ENCODE measurements around the gene ZNF384. TPM values are rescaled to one million over a fixed set of nuclear protein-coding genes. Genes with fewer than 3 reads are reported as not detected.
A peak's percentile ranks its signal among the peaks of the same experiment; 100 is the strongest.

Gene ZNF384
- total and polyA plus RNA-seq, 9 donors = 18.2 to 57.9 (median 48.1) TPM

GRCh38 chr12:6699989-6700645, 10.9 kb upstream of the ZNF384 start:
- DNase-seq = no peak
- H3K36me3 ChIP-seq (ENCODE audit: control insufficient read depth, insufficient read depth, low read length) = no peaks in the 10 kb centered on the region
- WGBS (ENCODE audit: insufficient coverage) = 1% methylated on average over 39 of the region's 65 CpGs
- no peaks in the 10 kb centered on the region for H3K9me3 ChIP-seq (replicated peaks; ENCODE audit: control insufficient read depth, low read depth, low read length)
- H3K27me3 ChIP-seq (ENCODE audit: control insufficient read depth, insufficient read depth, low read length) = peaks cover 52% of the 10 kb centered on the region
- peaks cover 10% of the 10 kb centered on the region for H3K4me1 ChIP-seq (ENCODE audit: control insufficient read depth, insufficient read depth, low read length)
- no peak overlapping the region for H3K27ac ChIP-seq (ENCODE audit: low read length)
- H3K4me3 ChIP-seq (ENCODE audit: low read length) = peak overlapping the region; percentile 50

DNA sequence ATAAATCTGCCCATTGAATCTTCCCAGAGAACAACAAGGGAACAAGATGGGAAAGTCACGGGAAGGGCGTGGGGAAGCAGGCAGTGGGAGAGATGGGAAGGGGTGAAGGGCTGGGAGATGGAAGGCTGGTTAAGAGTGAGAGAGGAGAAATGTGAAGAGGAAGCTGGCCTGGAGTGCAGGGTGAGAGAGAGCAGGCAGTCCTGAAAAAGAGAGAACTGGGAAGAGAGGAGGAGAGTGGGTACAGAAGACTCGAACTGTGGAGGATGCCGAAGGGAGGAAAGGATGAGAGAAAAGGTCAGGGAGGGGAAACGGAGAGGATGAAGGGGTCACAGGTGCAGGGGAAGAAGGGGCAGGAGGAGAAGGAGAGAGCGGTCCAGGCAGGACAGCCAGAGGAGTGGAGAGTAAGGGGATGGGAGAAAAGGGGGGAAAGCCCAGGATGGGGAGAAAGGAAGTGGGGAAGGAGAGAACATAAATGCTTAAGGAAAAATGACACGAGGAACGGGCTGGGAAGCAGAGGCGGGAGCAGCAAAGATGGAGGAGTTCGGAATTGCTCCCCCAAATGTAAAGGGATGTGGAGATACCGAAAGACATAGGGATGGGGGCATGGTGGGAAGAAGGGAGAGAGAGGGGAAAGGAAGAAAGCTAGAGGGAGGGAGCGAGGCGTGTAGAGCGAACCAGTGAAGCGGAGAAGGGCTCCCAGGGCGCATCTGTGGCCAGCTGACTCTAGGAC, 10.2 kb upstream of the ZNF384 start:
- Histone ChIP-seq H3K27ac (ENCODE audit: low read length) (no peak overlapping the region), H3K27me3 (ENCODE audit: control insufficient read depth, insufficient read depth, low read length) (peaks cover 48% of the 10 kb centered on the region), H3K4me1 (ENCODE audit: control insufficient read depth, insufficient read depth, low read length) (peaks cover 10% of the 10 kb centered on the region), H3K9me3 (replicated peaks; ENCODE audit: control insufficient read depth, low read depth, low read length) (no peaks in the 10 kb centered on the region), H3K4me3 (ENCODE audit: low read length) (peak overlapping the region; percentile 50), H3K36me3 (ENCODE audit: control insufficient read depth, insufficient read depth, low read length) (no peaks in the 10 kb centered on the region)
- 19% methylated on average over 11 of the region's 16 CpGs for WGBS (ENCODE audit: insufficient coverage)
- DNase-seq = no peak

DNA sequence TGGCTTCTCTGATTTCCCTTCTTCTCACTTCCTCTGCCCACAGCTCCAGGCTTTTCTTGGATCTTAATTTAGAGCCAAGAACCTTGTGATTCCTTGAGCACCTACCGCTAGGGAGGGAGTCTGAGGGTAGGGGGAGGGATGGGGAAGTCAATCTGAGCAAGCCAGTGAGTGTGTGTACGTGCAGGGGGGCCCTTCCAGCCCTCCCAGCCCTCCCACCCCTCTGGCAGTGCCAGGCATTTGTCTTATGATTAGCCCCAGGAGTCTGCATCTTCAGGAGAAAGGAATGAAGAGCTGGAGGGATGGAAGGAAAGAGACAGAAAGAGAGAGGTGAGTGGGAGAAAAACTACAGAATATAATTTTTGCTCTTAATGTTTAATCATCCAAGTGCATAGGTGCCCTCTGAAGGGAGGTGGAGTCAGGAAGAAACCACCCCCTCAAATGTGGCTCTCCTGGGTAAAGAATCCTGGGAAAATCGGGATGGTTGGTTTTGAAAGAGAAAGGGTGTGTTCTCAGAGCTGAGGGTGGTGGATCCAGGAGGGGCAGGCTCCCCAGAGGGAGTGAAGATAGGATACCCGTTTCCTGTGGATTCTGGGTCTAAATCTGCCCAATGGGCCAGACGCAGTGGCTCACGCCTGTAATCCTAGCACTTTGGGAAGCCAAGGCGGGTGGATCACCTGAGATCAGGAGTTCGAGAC, 9.3 kb upstream of the ZNF384 start:
- H3K27ac ChIP-seq (ENCODE audit: low read length) = no peak overlapping the region
- no peak for DNase-seq
- no peaks in the 10 kb centered on the region for H3K36me3 ChIP-seq (ENCODE audit: control insufficient read depth, insufficient read depth, low read length)
- no peak overlapping the region for H3K4me3 ChIP-seq (ENCODE audit: low read length)
- no peaks in the 10 kb centered on the region for H3K9me3 ChIP-seq (replicated peaks; ENCODE audit: control insufficient read depth, low read depth, low read length)
- H3K4me1 ChIP-seq (ENCODE audit: control insufficient read depth, insufficient read depth, low read length) = peaks cover 10% of the 10 kb centered on the region
- peaks cover 40% of the 10 kb centered on the region for H3K27me3 ChIP-seq (ENCODE audit: control insufficient read depth, insufficient read depth, low read length)
- WGBS (ENCODE audit: insufficient coverage) = 69% methylated on average over 6 of the region's 8 CpGs

- Histone ChIP-seq H3K9me3 (replicated peaks; ENCODE audit: control insufficient read depth, low read depth, low read length) (no peaks in the 10 kb centered on the region), H3K27me3 (ENCODE audit: control insufficient read depth, insufficient read depth, low read length) (peaks cover 37% of the 10 kb centered on the region), H3K27ac (ENCODE audit: low read length) (no peak overlapping the region), H3K4me1 (ENCODE audit: control insufficient read depth, insufficient read depth, low read length) (peaks cover 10% of the 10 kb centered on the region), H3K4me3 (ENCODE audit: low read length) (no peak overlapping the region), H3K36me3 (ENCODE audit: control insufficient read depth, insufficient read depth, low read length) (no peaks in the 10 kb centered on the region)
- WGBS (ENCODE audit: insufficient coverage) = 83% methylated on average over 15 of the region's 17 CpGs
- DNase-seq = peak; percentile 45
Measured at GRCh38 chr12:6697584-6698351, 8.6 kb upstream of the ZNF384 start.

- peaks cover 36% of the 10 kb centered on the region for H3K27me3 ChIP-seq (ENCODE audit: control insufficient read depth, insufficient read depth, low read length)
- no peak for DNase-seq
- WGBS (ENCODE audit: insufficient coverage) = 83% methylated on average over 12 of the region's 17 CpGs
- H3K4me1 ChIP-seq (ENCODE audit: control insufficient read depth, insufficient read depth, low read length) = peaks cover 10% of the 10 kb centered on the region
- no peaks in the 10 kb centered on the region for H3K9me3 ChIP-seq (replicated peaks; ENCODE audit: control insufficient read depth, low read depth, low read length)
- no peak overlapping the region for H3K4me3 ChIP-seq (ENCODE audit: low read length)
- no peaks in the 10 kb centered on the region for H3K36me3 ChIP-seq (ENCODE audit: control insufficient read depth, insufficient read depth, low read length)
- no peak overlapping the region for H3K27ac ChIP-seq (ENCODE audit: low read length)
Measured at GRCh38 chr12:6696690-6697583, 7.8 kb upstream of the ZNF384 start.

DNA sequence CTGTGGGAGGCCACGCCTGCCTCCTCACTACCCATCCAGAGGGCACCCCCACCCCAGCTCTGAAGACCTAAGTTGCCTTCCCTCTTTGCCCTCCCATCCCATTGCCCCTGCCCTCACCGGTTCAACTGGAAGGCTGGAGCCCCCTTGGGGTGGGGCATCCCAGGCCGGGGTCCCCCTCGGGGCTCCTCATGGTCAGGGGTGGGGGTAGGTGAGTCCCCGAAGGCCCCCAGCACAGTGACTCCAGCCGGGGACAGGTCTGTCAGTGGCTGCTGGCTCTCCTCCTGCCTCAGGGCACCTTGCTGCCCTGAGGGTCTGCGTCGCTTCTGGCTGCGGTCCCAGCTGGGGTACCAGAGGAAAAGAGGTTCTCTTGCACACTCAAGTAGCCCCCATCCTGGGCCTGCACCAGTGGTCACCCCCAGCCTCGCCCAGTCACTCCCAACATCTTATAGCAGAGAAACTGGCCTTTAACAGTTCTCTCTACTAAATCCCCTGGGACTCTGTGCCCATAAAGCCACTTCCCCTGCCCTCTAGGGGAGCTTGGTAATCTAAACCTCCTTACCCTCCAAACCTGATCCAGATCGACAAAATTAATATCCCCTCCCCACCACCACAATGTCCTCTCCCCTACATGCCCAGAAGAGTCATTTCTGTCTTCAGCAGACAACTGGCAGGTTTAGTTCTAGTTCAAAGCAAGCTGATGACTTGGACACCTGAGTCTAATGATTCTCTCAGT, 6.3 kb upstream of the ZNF384 start:
- WGBS (ENCODE audit: insufficient coverage) = 73% methylated on average over 5 of the region's 11 CpGs

GRCh38 chr12:6694701-6695100, 5.5 kb upstream of the ZNF384 start:
- Histone ChIP-seq H3K9me3 (replicated peaks; ENCODE audit: control insufficient read depth, low read depth, low read length) (no peaks in the 10 kb centered on the region), H3K27ac (ENCODE audit: low read length) (no peak overlapping the region), H3K4me1 (ENCODE audit: control insufficient read depth, insufficient read depth, low read length) (peaks cover 9% of the 10 kb centered on the region), H3K4me3 (ENCODE audit: low read length) (no peak overlapping the region), H3K27me3 (ENCODE audit: control insufficient read depth, insufficient read depth, low read length) (peaks cover 16% of the 10 kb centered on the region), H3K36me3 (ENCODE audit: control insufficient read depth, insufficient read depth, low read length) (no peaks in the 10 kb centered on the region)
- DNase-seq = no peak
- WGBS (ENCODE audit: insufficient coverage) = 87% methylated on average over 7 of the region's 9 CpGs

More for the DNA sequence above, 6.3 kb upstream of the ZNF384 start:
- Histone ChIP-seq H3K9me3 (replicated peaks; ENCODE audit: control insufficient read depth, low read depth, low read length) (no peaks in the 10 kb centered on the region), H3K4me3 (ENCODE audit: low read length) (no peak overlapping the region), H3K36me3 (ENCODE audit: control insufficient read depth, insufficient read depth, low read length) (no peaks in the 10 kb centered on the region), H3K27ac (ENCODE audit: low read length) (no peak overlapping the region), H3K4me1 (ENCODE audit: control insufficient read depth, insufficient read depth, low read length) (peaks cover 6% of the 10 kb centered on the region), H3K27me3 (ENCODE audit: control insufficient read depth, insufficient read depth, low read length) (peaks cover 23% of the 10 kb centered on the region)
- DNase-seq = no peak

DNA sequence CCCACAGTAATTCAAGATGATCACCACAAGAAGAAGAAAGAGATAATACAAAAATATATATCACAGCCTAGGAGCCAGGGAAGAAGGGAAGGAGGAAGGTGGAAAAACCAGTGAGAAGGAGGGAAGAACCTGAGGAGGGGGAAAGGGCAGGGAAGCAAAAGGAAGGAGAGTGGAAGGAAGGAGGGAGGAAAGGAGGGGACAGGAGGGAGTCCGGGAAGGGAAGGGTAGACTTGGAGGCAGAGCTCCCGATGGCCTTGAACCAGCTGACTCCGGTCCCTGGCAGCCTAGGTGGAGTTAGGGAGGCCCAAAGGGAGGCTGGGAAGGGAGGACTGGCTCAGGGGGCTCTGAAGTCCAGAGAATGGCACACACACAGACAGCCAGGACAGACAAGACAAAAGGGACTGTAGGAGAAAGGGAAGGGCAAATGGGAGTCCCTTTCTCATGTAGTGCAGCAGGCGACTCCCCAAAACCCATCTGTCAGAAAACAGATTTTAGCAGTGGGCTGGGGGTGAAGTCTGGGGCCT, 4.7 kb upstream of the ZNF384 start:
- Histone ChIP-seq H3K27me3 (ENCODE audit: control insufficient read depth, insufficient read depth, low read length) (peaks cover 9% of the 10 kb centered on the region), H3K4me3 (ENCODE audit: low read length) (no peak overlapping the region), H3K9me3 (replicated peaks; ENCODE audit: control insufficient read depth, low read depth, low read length) (no peaks in the 10 kb centered on the region), H3K27ac (ENCODE audit: low read length) (no peak overlapping the region), H3K36me3 (ENCODE audit: control insufficient read depth, insufficient read depth, low read length) (no peaks in the 10 kb centered on the region), H3K4me1 (ENCODE audit: control insufficient read depth, insufficient read depth, low read length) (peaks cover 9% of the 10 kb centered on the region)
- 74% methylated on average over 3 of the region's 4 CpGs for WGBS (ENCODE audit: insufficient coverage)
- DNase-seq = no peak

- DNase-seq = no peak
- H3K36me3 ChIP-seq (ENCODE audit: control insufficient read depth, insufficient read depth, low read length) = no peaks in the 10 kb centered on the region
- peaks cover 2% of the 10 kb centered on the region for H3K27me3 ChIP-seq (ENCODE audit: control insufficient read depth, insufficient read depth, low read length)
- WGBS (ENCODE audit: insufficient coverage) = no CpG with 5 or more reads among the region's 2 CpGs
- peaks cover 14% of the 10 kb centered on the region for H3K4me1 ChIP-seq (ENCODE audit: control insufficient read depth, insufficient read depth, low read length)
- no peaks in the 10 kb centered on the region for H3K9me3 ChIP-seq (replicated peaks; ENCODE audit: control insufficient read depth, low read depth, low read length)
- H3K27ac ChIP-seq (ENCODE audit: low read length) = no peak overlapping the region
- no peak overlapping the region for H3K4me3 ChIP-seq (ENCODE audit: low read length)
Measured at GRCh38 chr12:6692888-6693287, 3.7 kb upstream of the ZNF384 start.

Measured in muscle of leg (tissue), 11 donors.